Suppressor macrophage treated with lipopolysaccharide for 4 hours (primary cell): Measurements from ENCODE around the gene RAMP2.

Source experiments
- DNase-seq: peaks from one replicate; pipeline ENCODE4 v3.0.0-alpha.2; 2020

RAMP2 gene

GRCh38 chr17:42795465-42795864 is 34.4 kb downstream of the RAMP2 start:
- DNase-seq = no peak

- DNase-seq = no peak
Observed at GRCh38 chr17:42796066-42796758, 35.2 kb downstream of the RAMP2 start.

- DNase-seq = no peak
Observed at GRCh38 chr17:42797067-42798007, 36.3 kb downstream of the RAMP2 start.

GRCh38 chr17:42798011-42798382 is 37.0 kb downstream of the RAMP2 start:
- no peak for DNase-seq

- DNase-seq = peak; percentile 85
Observed at GRCh38 chr17:42798383-42799380, 37.7 kb downstream of the RAMP2 start, which contains the start of the genes CNTD1 and COA3. Gene CNTD1 (plus strand): TSS chr17:42798861. CDS start chr17:42799068, 207 bp downstream. Gene COA3 (minus strand): TSS chr17:42798704. CDS start chr17:42798681, 23 bp downstream.

GRCh38 chr17:42803074-42803883 is 42.3 kb downstream of the RAMP2 start:
- DNase-seq = no peak

GRCh38 chr17:42804918-42805367 is 43.9 kb downstream of the RAMP2 start:
- DNase-seq = no peak

- no peak for DNase-seq
Observed at GRCh38 chr17:42806249-42806648, 45.2 kb downstream of the RAMP2 start.

- no peak for DNase-seq
Observed at GRCh38 chr17:42809250-42809649, 48.2 kb downstream of the RAMP2 start.
